ENCODE results near the gene PGAP1. TPM values are rescaled to one million over a fixed set of nuclear protein-coding genes. Genes with fewer than 3 reads are reported as not detected.

The PGAP1 gene
- total RNA-seq, 1 experiment from 2014 or later: 21.0 TPM

DNA sequence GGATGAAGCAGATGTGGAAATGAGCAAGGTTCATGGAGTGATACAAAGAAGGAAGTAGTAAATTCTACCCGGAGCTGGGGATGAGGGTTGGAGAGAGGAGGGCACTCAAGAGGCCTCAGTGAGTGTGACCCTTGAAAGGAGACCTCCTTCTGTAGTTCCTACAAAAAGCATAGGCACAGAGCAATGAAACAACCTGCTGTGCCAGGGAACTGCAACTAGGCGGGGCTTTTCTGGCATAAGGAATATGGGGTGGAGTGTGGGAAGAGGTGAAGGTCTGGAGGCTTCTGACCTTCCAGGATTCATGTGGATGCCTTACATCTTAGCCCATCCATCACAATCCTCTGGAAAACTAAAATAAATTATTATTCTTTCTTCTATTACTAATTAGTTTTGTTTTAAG, 25.5 kb upstream of the PGAP1 start:
- Mint-ChIP-seq H3K4me3 (no peak overlapping the region), H3K36me3 (ENCODE audit: insufficient read depth in 1 of 3, low read depth in 3 of 3) (no peaks in the 10 kb centered on the region), H3K9me3 (no peaks in the 10 kb centered on the region), H3K27ac (peak overlapping the region in 1 of 3 experiments; percentile 20; a peak in 2 of 7 replicates), H3K4me1 (peaks cover 27 to 29% of the 10 kb centered on the region in 2 experiments), H3K27me3 (ENCODE audit: low read depth) (no peaks in the 10 kb centered on the region)
- Histone ChIP-seq H2BK5ac (ENCODE audit: insufficient read length, low read length) (no peak overlapping the region), H4K8ac (replicated peaks; ENCODE audit: insufficient read length, low read depth, low read length) (no peak overlapping the region), H2BK120ac (ENCODE audit: low read depth, low read length, poor library complexity, severe bottlenecking) (no peak overlapping the region), H3T11ph (ENCODE audit: low read length) (no peak overlapping the region), H2BK20ac (ENCODE audit: low read depth, low read length, poor library complexity, severe bottlenecking) (no peak overlapping the region), H3K4me2 (ENCODE audit: insufficient read depth, insufficient read length, low read length) (no peak overlapping the region), H3K27me3 (ENCODE audit: insufficient read depth, low read length) (no peaks in the 10 kb centered on the region), H3K14ac (ENCODE audit: insufficient read depth, low read length) (no peak overlapping the region), H3K23ac (ENCODE audit: insufficient read length, low read depth, low read length) (no peak overlapping the region), H4K20me1 (ENCODE audit: control insufficient read depth, insufficient read depth, insufficient read length) (no peaks in the 10 kb centered on the region), H2AK5ac (ENCODE audit: insufficient read length, low read length) (no peak overlapping the region), H3K4ac (ENCODE audit: low read depth, low read length) (no peak overlapping the region), H2BK15ac (ENCODE audit: low read depth, low read length) (no peak overlapping the region), H3K18ac (ENCODE audit: insufficient read length, low read depth, low read length) (no peak overlapping the region), H3K4me1 (ENCODE audit: insufficient read depth, low read length) (peaks cover 4% of the 10 kb centered on the region; the same call in 1 of the 2 replicates), H4K91ac (ENCODE audit: insufficient read length, low read depth, low read length) (no peak overlapping the region), H3K56ac (ENCODE audit: insufficient read length, low read depth, low read length) (no peak overlapping the region), H3K9ac (ENCODE audit: extremely low read depth, insufficient read length, low read length) (no peak overlapping the region), H3K27ac (ENCODE audit: insufficient read length, low read depth, low read length) (no peak overlapping the region), H3K9me3 (ENCODE audit: control insufficient read depth, low read depth, low read length) (no peaks in the 10 kb centered on the region), H2BK12ac (ENCODE audit: insufficient read length, low read depth, low read length) (no peak overlapping the region), H2AFZ (ENCODE audit: low read length) (no peak overlapping the region), H3K79me2 (ENCODE audit: insufficient read depth, low read length) (no peaks in the 10 kb centered on the region), H3K79me1 (ENCODE audit: insufficient read depth, low read depth, low read length, poor library complexity, severe bottlenecking) (no peaks in the 10 kb centered on the region), H4K5ac (ENCODE audit: insufficient read length, low read depth, low read length) (no peak overlapping the region), H3K23me2 (ENCODE audit: insufficient read length, low read depth, low read length, poor library complexity, severe bottlenecking) (no peaks in the 10 kb centered on the region)
- no peak for DNase-seq
- WGBS (ENCODE audit: extremely low coverage, insufficient read length, low lambda C conversion rate): no CpG with 5 or more reads among the region's 2 CpGs
- TF ChIP-seq, protein P1, sequence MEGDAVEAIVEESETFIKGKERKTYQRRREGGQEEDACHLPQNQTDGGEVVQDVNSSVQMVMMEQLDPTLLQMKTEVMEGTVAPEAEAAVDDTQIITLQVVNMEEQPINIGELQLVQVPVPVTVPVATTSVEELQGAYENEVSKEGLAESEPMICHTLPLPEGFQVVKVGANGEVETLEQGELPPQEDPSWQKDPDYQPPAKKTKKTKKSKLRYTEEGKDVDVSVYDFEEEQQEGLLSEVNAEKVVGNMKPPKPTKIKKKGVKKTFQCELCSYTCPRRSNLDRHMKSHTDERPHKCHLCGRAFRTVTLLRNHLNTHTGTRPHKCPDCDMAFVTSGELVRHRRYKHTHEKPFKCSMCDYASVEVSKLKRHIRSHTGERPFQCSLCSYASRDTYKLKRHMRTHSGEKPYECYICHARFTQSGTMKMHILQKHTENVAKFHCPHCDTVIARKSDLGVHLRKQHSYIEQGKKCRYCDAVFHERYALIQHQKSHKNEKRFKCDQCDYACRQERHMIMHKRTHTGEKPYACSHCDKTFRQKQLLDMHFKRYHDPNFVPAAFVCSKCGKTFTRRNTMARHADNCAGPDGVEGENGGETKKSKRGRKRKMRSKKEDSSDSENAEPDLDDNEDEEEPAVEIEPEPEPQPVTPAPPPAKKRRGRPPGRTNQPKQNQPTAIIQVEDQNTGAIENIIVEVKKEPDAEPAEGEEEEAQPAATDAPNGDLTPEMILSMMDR (conservative IDR thresholded peaks at IDR 0.05): no peak
